ENCODE data around the gene CRYBA2.

Gene CRYBA2

GRCh38 chr2:218944759-218945404 lies 48.3 kb downstream of the CRYBA2 start:
- no peaks in the 10 kb centered on the region for H3K36me3 Mint-ChIP-seq (ENCODE audit: low read depth)
- no peaks in the 10 kb centered on the region for H3K4me1 Mint-ChIP-seq (ENCODE audit: low read depth)
- no peak overlapping the region for H3K4me3 Mint-ChIP-seq
- H3K9me3 Mint-ChIP-seq, result peaks cover 4% of the 10 kb centered on the region
- peaks cover 55% of the 10 kb centered on the region for H3K27me3 Mint-ChIP-seq
- no peak overlapping the region for H3K27ac Mint-ChIP-seq

Measured in stimulated activated naive CD8-positive, alpha-beta T cell treated with anti-CD3 and anti-CD28 coated beads, Interleukin-15, Interleukin-2, amounts not matched to agents 100 ng/mL and 50 ng/mL, for 24 hours (primary cell).